HL-60 (cell line): ENCODE measurements around the gene PRCC.
A peak's percentile ranks its signal among the peaks of the same experiment; 100 is the strongest.

ENCODE experiments used
- DNase-seq, 2 experiments: peaks; one replicate each; pipeline ENCODE4 v3.0.0-alpha.2; 2010 to 2020; ENCODE audit warnings: low read depth in 1 of 2, low spot score in 1 of 2
- H3K27ac ChIP-seq: fragments of 250-450 bp; sonication (Bioruptor Pico); replicated peaks from 2 replicates; pipeline ENCODE4 v1.5.1; 2020; ENCODE audit warnings: mild to moderate bottlenecking, moderate library complexity
- H3K27me3 ChIP-seq: fragments of 250-450 bp; sonication (Bioruptor Pico); 2 replicates; pipeline ENCODE4 v1.5.1; 2021; ENCODE audit warnings: mild to moderate bottlenecking, moderate library complexity; ENCODE audit not compliant: insufficient read depth, poor library complexity, severe bottlenecking
- H3K4me3 ChIP-seq: replicated peaks from 2 replicates; pipeline ENCODE4 v1.5.1; 2011; ENCODE audit warnings: mild to moderate bottlenecking, control low read depth, low read length; ENCODE audit not compliant: insufficient read depth
- CTCF ChIP-seq: IDR thresholded peaks from one replicate; pipeline ENCODE4 v1.5.1; 2011; ENCODE audit warnings: low read length, control low read depth, inconsistent platforms; ENCODE audit not compliant: insufficient read depth
- GABPA ChIP-seq: IDR thresholded peaks from 2 replicates; pipeline ENCODE4 v1.6.1; 2012; ENCODE audit warnings: low read depth
- POLR2AphosphoS5 ChIP-seq: IDR thresholded peaks from 2 replicates; pipeline ENCODE4 v1.6.1; 2012; ENCODE audit warnings: low read depth
- REST ChIP-seq: IDR thresholded peaks from 2 replicates; pipeline ENCODE4 v1.6.1; 2012; ENCODE audit warnings: low read depth; ENCODE audit not compliant: insufficient replicate concordance
- SPI1 ChIP-seq: IDR thresholded peaks from 2 replicates; pipeline ENCODE4 v1.6.1; 2012; ENCODE audit warnings: low read depth, mild to moderate bottlenecking, borderline replicate concordance

PRCC gene

DNA sequence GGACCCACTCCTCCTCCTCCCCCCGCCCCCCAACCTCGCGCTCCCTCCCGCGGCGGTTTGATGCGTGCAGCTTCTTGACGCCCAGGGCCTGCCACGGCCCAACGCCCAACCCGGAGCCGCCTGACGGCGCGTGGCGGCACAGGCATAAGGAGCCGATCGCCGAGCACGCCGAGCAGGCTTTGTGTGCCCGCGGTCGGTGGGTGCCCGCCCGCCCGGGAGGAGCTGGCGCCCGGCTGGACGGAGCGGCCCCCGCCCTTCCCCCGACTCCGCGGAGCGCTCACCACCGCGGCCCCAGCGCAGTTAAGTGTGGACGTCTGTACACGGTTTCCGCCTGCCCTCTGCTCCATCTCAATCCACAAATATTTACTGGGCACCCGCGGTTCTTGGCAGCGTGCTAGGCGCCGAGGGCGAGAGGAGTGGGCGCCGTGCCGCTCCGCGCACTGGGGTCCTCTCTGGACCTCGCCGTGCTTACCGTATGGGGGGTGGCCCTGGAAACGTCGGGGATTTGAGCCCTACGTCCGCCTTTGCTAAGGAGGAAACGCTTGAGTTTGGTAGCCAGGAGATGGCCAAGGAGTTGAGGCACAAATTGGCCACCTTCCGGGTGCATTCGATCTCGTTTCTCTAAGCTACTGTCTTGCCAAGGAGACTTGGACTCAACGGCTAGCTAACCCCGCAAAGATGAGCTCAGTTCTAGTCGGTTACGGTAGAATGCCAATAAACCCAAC lies 15.4 kb upstream of the PRCC start:
- H3K27me3 ChIP-seq: no peaks in the 10 kb centered on the region
- peak overlapping the region; percentile 50 for H3K4me3 ChIP-seq
- DNase-seq: peak; percentile 94 to 99
- TF ChIP-seq GABPA: no peak
- TF ChIP-seq POLR2AphosphoS5: peak; percentile 76
- no peak for TF ChIP-seq SPI1
- no peak for TF ChIP-seq CTCF
- peak; percentile 40 for TF ChIP-seq REST
- H3K27ac ChIP-seq: peak overlapping the region; percentile 96

DNA sequence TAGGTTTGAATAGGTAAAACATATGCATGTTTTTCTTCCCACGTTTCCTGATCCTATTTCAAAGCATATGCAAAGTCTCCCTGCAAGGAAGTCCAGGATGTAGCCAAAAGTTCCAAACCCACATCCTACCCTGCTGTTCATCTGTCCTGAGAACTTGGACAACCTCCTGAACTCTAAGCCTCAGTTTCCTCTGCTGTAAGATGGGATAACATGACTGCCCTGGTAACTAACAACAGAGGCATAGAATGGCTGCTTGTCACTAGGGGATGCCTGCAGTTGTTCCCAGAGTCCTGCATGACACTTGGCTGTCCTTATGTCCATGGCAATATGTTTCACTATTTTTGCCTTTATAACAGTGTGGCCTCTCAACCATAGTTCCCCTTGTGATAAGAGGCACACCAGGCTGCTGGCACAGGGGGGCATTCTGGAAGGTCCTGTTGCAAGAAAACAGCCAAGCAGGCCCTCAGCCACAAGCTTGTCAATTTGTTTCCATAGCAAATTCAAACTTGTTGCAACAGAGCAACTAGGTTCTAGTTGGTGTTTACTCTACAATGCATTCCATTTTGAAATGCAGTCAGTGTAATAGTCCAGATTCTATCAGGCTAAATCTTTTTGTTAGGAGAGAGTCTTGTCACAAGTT lies 14.4 kb upstream of the PRCC start:
- H3K27me3 ChIP-seq: no peaks in the 10 kb centered on the region
- TF ChIP-seq SPI1: no peak
- TF ChIP-seq POLR2AphosphoS5: no peak; the same call in 1 of the 2 replicates
- no peak for TF ChIP-seq REST
- TF ChIP-seq GABPA: no peak
- no peak for TF ChIP-seq CTCF
- peak; percentile 45 to 66 for DNase-seq
- H3K4me3 ChIP-seq: peak overlapping the region; percentile 50
- peak overlapping the region; percentile 96 for H3K27ac ChIP-seq

DNA sequence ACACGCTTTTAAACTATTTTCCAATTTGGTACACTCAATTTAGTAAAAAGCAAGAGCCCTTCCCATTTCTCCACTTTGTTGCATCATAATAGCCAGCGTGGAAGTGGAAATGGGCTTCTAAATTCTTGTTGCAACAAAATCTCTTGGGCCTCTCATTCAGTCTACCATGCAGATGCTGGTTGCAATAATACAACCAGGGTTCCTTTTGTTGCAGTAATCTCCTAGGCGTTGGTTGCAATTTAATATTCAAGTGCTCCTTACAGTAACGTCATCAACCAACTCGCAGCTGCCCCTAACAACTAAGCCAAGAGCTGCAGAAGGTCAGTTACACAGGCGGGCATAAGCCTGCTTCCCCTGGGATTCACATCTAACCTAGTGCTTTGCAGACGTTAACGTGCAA lies 13.1 kb upstream of the PRCC start:
- Histone ChIP-seq H3K27me3 (no peaks in the 10 kb centered on the region), H3K27ac (no peak overlapping the region; the same call in 1 of the 2 replicates), H3K4me3 (no peak overlapping the region)
- no peak for TF ChIP-seq CTCF
- TF ChIP-seq POLR2AphosphoS5: no peak
- no peak for TF ChIP-seq GABPA
- no peak for DNase-seq
